ENCODE measurements around the gene IL20RA.

Gene IL20RA

GRCh38 chr6:137058037-137058436, 13.3 kb upstream of the IL20RA start:
- Histone ChIP-seq H3K9me2 (replicated peaks; ENCODE audit: insufficient read depth, low read length) (no peaks in the 10 kb centered on the region), H3K9ac (ENCODE audit: low read length) (no peak overlapping the region), H3K4me2 (ENCODE audit: low read depth, low read length) (no peak overlapping the region), H4K20me1 (ENCODE audit: insufficient read depth, low read length) (no peaks in the 10 kb centered on the region), H3F3A (ENCODE audit: insufficient read depth, low read length) (no peaks in the 10 kb centered on the region), H3K4me1 (ENCODE audit: low read length) (no peaks in the 10 kb centered on the region), H3K27me3 (replicated peaks; ENCODE audit: insufficient read depth, low read length) (no peaks in the 10 kb centered on the region), H3K36me3 (replicated peaks; ENCODE audit: insufficient read depth, low read length) (no peaks in the 10 kb centered on the region), H3K27ac (ENCODE audit: low read length) (no peak overlapping the region), H3K79me2 (ENCODE audit: low read length) (no peaks in the 10 kb centered on the region), H3K9me3 (replicated peaks; ENCODE audit: insufficient read depth, low read length) (no peaks in the 10 kb centered on the region), H2AFZ (ENCODE audit: low read length) (no peak overlapping the region), H3K4me3 (ENCODE audit: low read length) (no peak overlapping the region)
- no peak for DNase-seq
- TF ChIP-seq CTCF (IDR thresholded peaks at IDR 0.05; ENCODE audit: low read length) (no peak), EZH2phosphoT487 (IDR thresholded peaks at IDR 0.05; ENCODE audit: low read length) (no peak), EZH2 (optimal IDR thresholded peaks at IDR 0.05; ENCODE audit: low read depth, low read length) (no peak)

- no peak overlapping the region for H3K27ac ChIP-seq (ENCODE audit: low read length)
- DNase-seq: no peak
- H2AFZ ChIP-seq (ENCODE audit: low read length): no peak overlapping the region
- no peaks in the 10 kb centered on the region for H3K36me3 ChIP-seq (replicated peaks; ENCODE audit: insufficient read depth, low read length)
- H3K4me3 ChIP-seq (ENCODE audit: low read length): no peak overlapping the region
- no peaks in the 10 kb centered on the region for H3K9me2 ChIP-seq (replicated peaks; ENCODE audit: insufficient read depth, low read length)
- H3K9me3 ChIP-seq (replicated peaks; ENCODE audit: insufficient read depth, low read length): no peaks in the 10 kb centered on the region
- no peaks in the 10 kb centered on the region for H3K4me1 ChIP-seq (ENCODE audit: low read length)
- H3K9ac ChIP-seq (ENCODE audit: low read length): no peak overlapping the region
- H4K20me1 ChIP-seq (ENCODE audit: insufficient read depth, low read length): no peaks in the 10 kb centered on the region
- H3K4me2 ChIP-seq (ENCODE audit: low read depth, low read length): no peak overlapping the region
- H3K27me3 ChIP-seq (replicated peaks; ENCODE audit: insufficient read depth, low read length): no peaks in the 10 kb centered on the region
- TF ChIP-seq EZH2 (optimal IDR thresholded peaks at IDR 0.05; ENCODE audit: low read depth, low read length) (no peak), CTCF (IDR thresholded peaks at IDR 0.05; ENCODE audit: low read length) (no peak), EZH2phosphoT487 (IDR thresholded peaks at IDR 0.05; ENCODE audit: low read length) (no peak)
- no peaks in the 10 kb centered on the region for H3K79me2 ChIP-seq (ENCODE audit: low read length)
- H3F3A ChIP-seq (ENCODE audit: insufficient read depth, low read length): no peaks in the 10 kb centered on the region
Measured at GRCh38 chr6:137056121-137056880, 11.5 kb upstream of the IL20RA start.

GRCh38 chr6:137051790-137052472, 7.2 kb upstream of the IL20RA start:
- Histone ChIP-seq H3K79me2 (ENCODE audit: low read length) (no peaks in the 10 kb centered on the region), H3K9me2 (replicated peaks; ENCODE audit: insufficient read depth, low read length) (no peaks in the 10 kb centered on the region), H3K36me3 (replicated peaks; ENCODE audit: insufficient read depth, low read length) (no peaks in the 10 kb centered on the region), H3K9me3 (replicated peaks; ENCODE audit: insufficient read depth, low read length) (no peaks in the 10 kb centered on the region), H3K4me2 (ENCODE audit: low read depth, low read length) (no peak overlapping the region), H3K27ac (ENCODE audit: low read length) (no peak overlapping the region), H3K4me1 (ENCODE audit: low read length) (no peaks in the 10 kb centered on the region), H3K27me3 (replicated peaks; ENCODE audit: insufficient read depth, low read length) (no peaks in the 10 kb centered on the region), H3K4me3 (ENCODE audit: low read length) (no peak overlapping the region), H3K9ac (ENCODE audit: low read length) (no peak overlapping the region), H4K20me1 (ENCODE audit: insufficient read depth, low read length) (no peaks in the 10 kb centered on the region), H3F3A (ENCODE audit: insufficient read depth, low read length) (no peaks in the 10 kb centered on the region), H2AFZ (ENCODE audit: low read length) (no peak overlapping the region)
- DNase-seq: peak; percentile 30
- TF ChIP-seq EZH2 (optimal IDR thresholded peaks at IDR 0.05; ENCODE audit: low read depth, low read length) (no peak), CTCF (IDR thresholded peaks at IDR 0.05; ENCODE audit: low read length) (no peak), EZH2phosphoT487 (IDR thresholded peaks at IDR 0.05; ENCODE audit: low read length) (no peak)

All from MM.1S (cell line).